ENCODE results near the gene SDR9C7. TPM values are rescaled to one million over a fixed set of nuclear protein-coding genes. Genes with fewer than 3 reads are reported as not detected.
"Not testable (repeated sequence)": the region's sequence is repeated elsewhere in the genome, so short reads cannot be mapped to it uniquely, and the experiment has no call there.

Gene SDR9C7
- total RNA-seq, 1 experiment from 2014 or later: not detected

DNA sequence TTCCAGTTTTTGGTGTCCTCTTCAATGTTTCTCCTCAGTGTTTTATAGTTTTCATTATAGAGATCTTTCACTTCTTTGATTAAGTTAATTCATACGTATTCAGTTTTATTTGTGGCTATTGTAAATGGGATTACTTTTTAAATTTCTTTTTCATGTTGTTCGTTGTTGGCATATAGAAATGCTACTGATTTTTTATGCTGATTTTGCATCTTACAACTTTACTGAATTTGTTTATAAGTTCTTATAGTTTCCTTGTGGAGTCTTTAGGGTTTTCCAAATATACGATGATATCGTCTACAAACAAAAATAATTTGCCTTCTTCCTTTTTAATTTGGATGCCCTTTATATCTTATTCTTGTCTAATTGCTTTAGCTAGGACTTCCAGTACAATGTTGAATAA is 9.7 kb upstream of the SDR9C7 start:
- ChIA-PET POLR2A (no interaction called here), CTCF (no interaction called here)
- TF ChIP-seq, protein P1, sequence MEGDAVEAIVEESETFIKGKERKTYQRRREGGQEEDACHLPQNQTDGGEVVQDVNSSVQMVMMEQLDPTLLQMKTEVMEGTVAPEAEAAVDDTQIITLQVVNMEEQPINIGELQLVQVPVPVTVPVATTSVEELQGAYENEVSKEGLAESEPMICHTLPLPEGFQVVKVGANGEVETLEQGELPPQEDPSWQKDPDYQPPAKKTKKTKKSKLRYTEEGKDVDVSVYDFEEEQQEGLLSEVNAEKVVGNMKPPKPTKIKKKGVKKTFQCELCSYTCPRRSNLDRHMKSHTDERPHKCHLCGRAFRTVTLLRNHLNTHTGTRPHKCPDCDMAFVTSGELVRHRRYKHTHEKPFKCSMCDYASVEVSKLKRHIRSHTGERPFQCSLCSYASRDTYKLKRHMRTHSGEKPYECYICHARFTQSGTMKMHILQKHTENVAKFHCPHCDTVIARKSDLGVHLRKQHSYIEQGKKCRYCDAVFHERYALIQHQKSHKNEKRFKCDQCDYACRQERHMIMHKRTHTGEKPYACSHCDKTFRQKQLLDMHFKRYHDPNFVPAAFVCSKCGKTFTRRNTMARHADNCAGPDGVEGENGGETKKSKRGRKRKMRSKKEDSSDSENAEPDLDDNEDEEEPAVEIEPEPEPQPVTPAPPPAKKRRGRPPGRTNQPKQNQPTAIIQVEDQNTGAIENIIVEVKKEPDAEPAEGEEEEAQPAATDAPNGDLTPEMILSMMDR (IDR thresholded peaks at IDR 0.05; ENCODE audit: unreplicated experiment): no peak
- intact Hi-C loops (cut with micrococcal nuclease): no loop called here
- no peak for DNase-seq (ENCODE audit: unreplicated experiment)
- Mint-ChIP-seq H3K27ac (ENCODE audit: low read depth, unreplicated experiment) (no peak overlapping the region), H3K36me3 (ENCODE audit: insufficient read depth, unreplicated experiment) (no peaks in the 10 kb centered on the region), H3K4me1 (ENCODE audit: insufficient read depth, unreplicated experiment) (peaks cover 25% of the 10 kb centered on the region), H3K27me3 (ENCODE audit: insufficient read depth, unreplicated experiment) (no peaks in the 10 kb centered on the region), H3K9me3 (ENCODE audit: unreplicated experiment) (no peaks in the 10 kb centered on the region), H3K4me3 (ENCODE audit: unreplicated experiment) (no peak overlapping the region)
- no TSS peak for BruUV-seq (replicated peaks)

DNA sequence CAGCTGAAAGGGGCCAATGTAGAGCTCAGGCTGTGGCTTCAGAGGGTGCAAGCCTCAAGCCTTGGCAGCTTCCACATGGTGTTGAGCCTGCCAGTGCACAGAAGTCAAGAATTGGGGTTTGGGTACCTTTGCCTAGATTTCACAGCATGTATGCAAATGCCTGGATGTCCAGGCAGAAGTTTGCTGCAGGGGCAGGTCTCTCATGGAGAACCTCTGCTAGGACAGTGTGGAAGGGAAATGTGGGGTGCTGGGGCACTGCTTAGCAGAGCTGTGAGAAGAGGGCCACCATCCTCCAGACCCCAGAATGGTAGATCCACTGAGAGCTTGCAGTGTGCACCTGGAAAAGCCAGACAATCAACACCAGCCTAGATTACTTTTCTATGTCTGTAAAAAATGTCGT is 9.2 kb upstream of the SDR9C7 start:
- H3K4me1 Mint-ChIP-seq (ENCODE audit: insufficient read depth, unreplicated experiment): peaks cover 25% of the 10 kb centered on the region
- intact Hi-C loops (cut with micrococcal nuclease); DNase-seq (ENCODE audit: unreplicated experiment); H3K27ac Mint-ChIP-seq (ENCODE audit: low read depth, unreplicated experiment); H3K4me3 Mint-ChIP-seq (ENCODE audit: unreplicated experiment); BruUV-seq (replicated peaks); POLR2A ChIA-PET; H3K36me3 Mint-ChIP-seq (ENCODE audit: insufficient read depth, unreplicated experiment); H3K27me3 Mint-ChIP-seq (ENCODE audit: insufficient read depth, unreplicated experiment); CTCF ChIA-PET; H3K9me3 Mint-ChIP-seq (ENCODE audit: unreplicated experiment): not testable (repeated sequence)

DNA sequence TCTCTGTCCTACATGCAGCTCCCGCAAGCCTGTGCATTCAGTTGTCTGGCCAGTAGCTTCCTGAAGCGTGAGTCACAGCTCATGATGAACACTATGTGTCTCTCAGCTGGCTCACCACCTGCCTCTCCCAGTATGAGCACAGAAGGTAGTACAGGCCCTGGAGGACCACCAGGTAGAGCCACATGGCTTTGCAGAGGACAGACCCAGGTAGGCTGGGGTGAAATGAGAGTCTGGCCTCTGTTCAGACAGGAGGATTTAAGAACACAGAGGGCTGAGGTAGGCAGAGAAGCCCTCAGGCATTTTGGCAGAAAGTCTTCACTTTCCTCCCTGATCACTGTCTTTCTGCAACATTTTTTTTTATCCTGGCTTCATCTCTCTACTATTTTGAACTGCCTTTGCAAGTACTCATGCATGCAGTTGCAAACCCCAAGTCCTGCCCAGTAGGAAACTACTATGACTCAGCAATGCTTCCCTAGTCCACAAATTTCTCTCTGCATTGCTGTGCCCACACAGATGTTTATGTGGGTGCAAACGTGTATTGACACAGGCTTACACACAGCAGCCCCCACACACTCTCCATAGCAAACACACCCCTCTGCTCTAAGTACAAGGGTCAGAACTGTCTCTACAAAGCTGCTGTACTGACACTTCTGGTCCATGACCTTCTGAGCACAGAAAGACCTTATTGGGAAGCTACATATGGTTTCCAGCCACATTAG is 7.2 kb upstream of the SDR9C7 start:
- TF ChIP-seq, protein P1 (IDR thresholded peaks at IDR 0.05; ENCODE audit: unreplicated experiment): no peak
- no TSS peak for BruUV-seq (replicated peaks)

DNA sequence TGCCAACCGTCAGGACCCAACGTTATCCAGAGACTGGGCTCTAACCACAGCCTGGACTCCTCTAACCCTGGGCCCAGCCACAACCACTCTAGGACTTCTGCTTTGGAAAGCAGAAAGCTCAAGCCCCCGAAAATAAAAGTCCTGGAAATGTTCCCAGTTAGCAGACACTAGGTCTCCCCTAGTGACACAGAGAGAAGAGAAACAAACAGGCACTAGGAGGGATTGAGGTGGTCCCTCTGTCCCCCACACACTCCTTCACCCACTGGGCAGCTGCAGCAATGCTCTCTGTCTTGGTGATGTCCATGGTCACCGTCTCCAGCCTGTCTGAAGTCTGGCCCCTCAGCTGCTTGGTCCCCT is 6.7 kb upstream of the SDR9C7 start:
- peak overlapping the region; percentile 79 for H3K27ac Mint-ChIP-seq (ENCODE audit: low read depth, unreplicated experiment)

More for the DNA sequence above, 7.2 kb upstream of the SDR9C7 start:
- DNase-seq (ENCODE audit: unreplicated experiment): peak; percentile 80
- intact Hi-C loops (cut with micrococcal nuclease): no loop called here
- ChIA-PET POLR2A (interaction anchor here (0.6 to 1.3 kb wide), 4 partner anchors 9 to 257 kb away, joined by 3 to 6 read pairs (median 3); no protein-coding TSS in a partner anchor), CTCF (interaction anchor here (0.6 to 1.6 kb wide), 2 partner anchors 44 to 61 kb away, joined by 3 to 4 read pairs; no protein-coding TSS in a partner anchor)
- H3K36me3 Mint-ChIP-seq (ENCODE audit: insufficient read depth, unreplicated experiment): no peaks in the 10 kb centered on the region
- H3K27ac Mint-ChIP-seq (ENCODE audit: low read depth, unreplicated experiment): peak overlapping the region; percentile 79
- peaks cover 25% of the 10 kb centered on the region for H3K4me1 Mint-ChIP-seq (ENCODE audit: insufficient read depth, unreplicated experiment)
- no peaks in the 10 kb centered on the region for H3K27me3 Mint-ChIP-seq (ENCODE audit: insufficient read depth, unreplicated experiment)
- no peaks in the 10 kb centered on the region for H3K9me3 Mint-ChIP-seq (ENCODE audit: unreplicated experiment)
- H3K4me3 Mint-ChIP-seq (ENCODE audit: unreplicated experiment): peak overlapping the region; percentile 24

DNA sequence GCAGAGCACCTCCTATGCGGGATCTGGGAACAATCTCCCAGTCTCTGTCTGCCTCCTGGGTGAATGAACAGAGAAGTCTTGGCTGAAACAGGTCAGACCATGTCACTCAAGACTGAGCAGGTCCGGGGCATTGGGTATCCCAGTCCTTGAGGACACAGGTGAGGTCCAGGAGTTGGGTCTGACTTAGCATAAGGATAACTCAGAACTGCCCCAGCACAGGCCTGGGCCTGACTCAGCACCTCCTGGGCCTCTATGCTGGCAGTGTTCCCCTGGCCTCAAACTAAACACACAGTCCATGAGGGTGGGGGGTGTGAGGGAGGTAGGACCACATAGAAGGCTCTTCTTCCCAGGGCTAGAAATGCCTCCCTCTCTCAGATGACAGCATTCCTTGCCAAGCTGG is 1.5 kb upstream of the SDR9C7 start:
- DNase-seq (ENCODE audit: unreplicated experiment): no peak
- BruUV-seq (replicated peaks): no TSS peak
- H3K4me1 Mint-ChIP-seq (ENCODE audit: insufficient read depth, unreplicated experiment): peaks cover 13% of the 10 kb centered on the region
- TF ChIP-seq, protein P1 (IDR thresholded peaks at IDR 0.05; ENCODE audit: unreplicated experiment): no peak
- no peaks in the 10 kb centered on the region for H3K36me3 Mint-ChIP-seq (ENCODE audit: insufficient read depth, unreplicated experiment)
- no peak overlapping the region for H3K4me3 Mint-ChIP-seq (ENCODE audit: unreplicated experiment)
- no peak overlapping the region for H3K27ac Mint-ChIP-seq (ENCODE audit: low read depth, unreplicated experiment)
- intact Hi-C loops (cut with micrococcal nuclease): no loop called here
- no peaks in the 10 kb centered on the region for H3K27me3 Mint-ChIP-seq (ENCODE audit: insufficient read depth, unreplicated experiment)
- ChIA-PET CTCF (interaction anchor here (1.0 to 1.4 kb wide), 2 partner anchors 36 to 131 kb away, joined by 4 to 5 read pairs; no protein-coding TSS in a partner anchor), POLR2A (no interaction called here)
- H3K9me3 Mint-ChIP-seq (ENCODE audit: unreplicated experiment): no peaks in the 10 kb centered on the region

More for the DNA sequence above, 6.7 kb upstream of the SDR9C7 start:
- H3K36me3 Mint-ChIP-seq (ENCODE audit: insufficient read depth, unreplicated experiment); intact Hi-C loops (cut with micrococcal nuclease); H3K27me3 Mint-ChIP-seq (ENCODE audit: insufficient read depth, unreplicated experiment); H3K9me3 Mint-ChIP-seq (ENCODE audit: unreplicated experiment); DNase-seq (ENCODE audit: unreplicated experiment); BruUV-seq (replicated peaks): not testable (repeated sequence)
- Mint-ChIP-seq H3K4me1 (ENCODE audit: insufficient read depth, unreplicated experiment) (peaks cover 25% of the 10 kb centered on the region), H3K4me3 (ENCODE audit: unreplicated experiment) (peak overlapping the region; percentile 24)
- POLR2A ChIA-PET: interaction anchor here (0.6 to 1.3 kb wide), 4 partner anchors 9 to 256 kb away, joined by 3 to 6 read pairs (median 3); no protein-coding TSS in a partner anchor
- CTCF ChIA-PET: interaction anchor here (0.6 to 1.6 kb wide), 2 partner anchors 43 to 61 kb away, joined by 3 to 4 read pairs; no protein-coding TSS in a partner anchor
